Measurements from ENCODE around the gene MYO7B. TPM values are rescaled to one million over a fixed set of nuclear protein-coding genes. Genes with fewer than 3 reads are reported as not detected.

The MYO7B gene
- total RNA-seq, 1 experiment from 2014 or later: 0.05 TPM

DNA sequence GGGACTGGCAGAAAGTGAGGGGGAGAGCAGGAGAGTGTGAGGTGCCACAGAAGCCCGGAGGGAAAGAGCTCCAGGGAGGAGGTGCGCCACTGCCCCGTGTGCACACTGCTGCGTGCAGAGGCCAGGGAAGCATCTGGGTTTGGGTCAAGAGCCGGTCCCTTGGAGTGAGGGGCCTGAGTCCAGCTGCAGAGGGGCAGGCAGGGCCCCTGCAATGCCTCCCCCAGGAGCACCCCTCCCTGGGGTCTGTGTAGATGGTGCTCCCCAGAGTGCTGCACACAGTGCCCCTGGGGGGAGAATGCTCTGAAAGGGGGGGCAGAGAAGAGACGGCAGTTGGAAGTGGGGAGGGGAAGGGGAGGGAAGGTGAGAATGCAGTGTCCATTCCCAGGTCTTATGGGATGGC, 143.5 kb downstream of the MYO7B start:
- peaks cover 72% of the 10 kb centered on the region for H3K27me3 Mint-ChIP-seq (ENCODE audit: unreplicated experiment)
- TF ChIP-seq, protein P1, sequence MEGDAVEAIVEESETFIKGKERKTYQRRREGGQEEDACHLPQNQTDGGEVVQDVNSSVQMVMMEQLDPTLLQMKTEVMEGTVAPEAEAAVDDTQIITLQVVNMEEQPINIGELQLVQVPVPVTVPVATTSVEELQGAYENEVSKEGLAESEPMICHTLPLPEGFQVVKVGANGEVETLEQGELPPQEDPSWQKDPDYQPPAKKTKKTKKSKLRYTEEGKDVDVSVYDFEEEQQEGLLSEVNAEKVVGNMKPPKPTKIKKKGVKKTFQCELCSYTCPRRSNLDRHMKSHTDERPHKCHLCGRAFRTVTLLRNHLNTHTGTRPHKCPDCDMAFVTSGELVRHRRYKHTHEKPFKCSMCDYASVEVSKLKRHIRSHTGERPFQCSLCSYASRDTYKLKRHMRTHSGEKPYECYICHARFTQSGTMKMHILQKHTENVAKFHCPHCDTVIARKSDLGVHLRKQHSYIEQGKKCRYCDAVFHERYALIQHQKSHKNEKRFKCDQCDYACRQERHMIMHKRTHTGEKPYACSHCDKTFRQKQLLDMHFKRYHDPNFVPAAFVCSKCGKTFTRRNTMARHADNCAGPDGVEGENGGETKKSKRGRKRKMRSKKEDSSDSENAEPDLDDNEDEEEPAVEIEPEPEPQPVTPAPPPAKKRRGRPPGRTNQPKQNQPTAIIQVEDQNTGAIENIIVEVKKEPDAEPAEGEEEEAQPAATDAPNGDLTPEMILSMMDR (IDR thresholded peaks at IDR 0.05; ENCODE audit: unreplicated experiment): no peak
- intact Hi-C loops (cut with micrococcal nuclease; ENCODE audit: unreplicated experiment): no loop called here
- DNase-seq: no peak
- no peak overlapping the region for H3K27ac Mint-ChIP-seq (ENCODE audit: unreplicated experiment)
- H3K9me3 Mint-ChIP-seq (ENCODE audit: low read depth, unreplicated experiment): no peaks in the 10 kb centered on the region
- CTCF ChIA-PET: no interaction called here
- H3K4me1 Mint-ChIP-seq (ENCODE audit: low read depth, unreplicated experiment): no peaks in the 10 kb centered on the region
- no peak overlapping the region for H3K4me3 Mint-ChIP-seq (ENCODE audit: low read depth, unreplicated experiment)
- H3K36me3 Mint-ChIP-seq (ENCODE audit: insufficient read depth, unreplicated experiment): no peaks in the 10 kb centered on the region
- no TSS peak for BruUV-seq (replicated peaks)

DNA sequence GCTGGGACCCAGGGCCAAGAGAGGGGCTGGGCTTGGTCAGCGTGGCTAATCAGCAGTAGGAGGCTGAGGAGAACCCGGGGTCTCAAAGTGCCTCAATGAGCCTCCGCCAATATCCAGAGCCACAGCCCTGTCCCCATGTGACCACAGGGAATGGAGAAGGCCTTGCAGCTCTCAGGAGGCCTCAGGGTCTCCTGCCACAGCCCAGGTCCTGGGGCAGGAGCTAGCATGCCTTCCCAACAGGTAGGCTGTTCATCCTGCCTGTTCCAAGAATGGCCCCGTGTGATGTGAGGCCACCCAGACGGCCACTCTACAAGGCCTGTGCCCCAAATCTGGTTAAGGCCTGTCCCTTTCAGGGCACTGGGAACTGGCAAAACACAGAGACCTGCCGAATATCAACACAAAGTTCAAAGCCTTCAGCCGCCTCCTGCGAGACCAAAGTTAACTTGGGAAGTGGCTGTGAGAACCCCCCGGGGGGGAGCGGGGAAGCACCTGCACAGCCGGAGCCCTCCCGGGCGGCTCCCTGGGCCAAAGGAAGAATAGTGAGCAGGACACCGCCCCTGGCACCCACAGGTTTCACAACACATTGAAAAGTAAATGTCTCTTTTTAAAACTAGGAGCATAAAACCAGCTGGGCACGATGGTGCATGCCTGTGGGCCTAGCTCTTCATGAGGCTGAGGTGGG, 144.3 kb downstream of the MYO7B start:
- H3K27ac Mint-ChIP-seq (ENCODE audit: unreplicated experiment): no peak overlapping the region
- no peak overlapping the region for H3K4me3 Mint-ChIP-seq (ENCODE audit: low read depth, unreplicated experiment)
- H3K27me3 Mint-ChIP-seq (ENCODE audit: unreplicated experiment): peaks cover 64% of the 10 kb centered on the region
- intact Hi-C loops (cut with micrococcal nuclease; ENCODE audit: unreplicated experiment): no loop called here
- BruUV-seq (replicated peaks): no TSS peak
- no peaks in the 10 kb centered on the region for H3K36me3 Mint-ChIP-seq (ENCODE audit: insufficient read depth, unreplicated experiment)
- no peaks in the 10 kb centered on the region for H3K4me1 Mint-ChIP-seq (ENCODE audit: low read depth, unreplicated experiment)
- CTCF ChIA-PET: no interaction called here
- no peak for DNase-seq
- TF ChIP-seq, protein P1 (IDR thresholded peaks at IDR 0.05; ENCODE audit: unreplicated experiment): no peak
- no peaks in the 10 kb centered on the region for H3K9me3 Mint-ChIP-seq (ENCODE audit: low read depth, unreplicated experiment)

DNA sequence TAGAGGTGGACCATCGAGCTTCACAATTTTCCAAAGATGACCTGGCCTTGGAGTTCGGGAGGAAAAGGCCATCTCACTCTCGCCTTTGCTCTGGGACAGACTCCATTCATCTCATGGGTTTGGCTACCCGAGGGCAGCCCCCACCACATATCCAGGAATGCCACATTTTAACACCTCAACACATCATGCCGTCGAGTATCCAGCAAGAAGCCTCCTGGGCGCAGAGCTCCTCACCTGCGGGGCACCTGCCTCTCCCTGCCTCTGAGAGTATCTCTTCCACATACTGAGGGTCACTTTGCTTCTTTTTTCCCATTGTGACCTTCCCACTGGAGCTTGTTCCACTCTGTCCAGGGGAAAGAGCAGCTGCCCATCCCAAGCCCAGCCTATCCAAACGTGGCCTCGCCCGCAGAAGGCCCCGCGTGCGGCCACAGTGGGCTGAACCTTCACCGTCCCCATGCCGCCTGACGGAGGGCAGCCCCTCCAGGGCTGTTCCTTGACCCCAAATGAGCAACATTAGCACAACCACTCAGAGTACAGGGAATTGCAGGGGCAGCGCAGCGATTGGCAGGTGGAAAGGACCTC, 145.3 kb downstream of the MYO7B start:
- CTCF ChIA-PET: interaction anchor here (0.6 kb wide), 1 partner anchor 151 kb away, joined by 3 read pairs; no protein-coding TSS in a partner anchor

DNA sequence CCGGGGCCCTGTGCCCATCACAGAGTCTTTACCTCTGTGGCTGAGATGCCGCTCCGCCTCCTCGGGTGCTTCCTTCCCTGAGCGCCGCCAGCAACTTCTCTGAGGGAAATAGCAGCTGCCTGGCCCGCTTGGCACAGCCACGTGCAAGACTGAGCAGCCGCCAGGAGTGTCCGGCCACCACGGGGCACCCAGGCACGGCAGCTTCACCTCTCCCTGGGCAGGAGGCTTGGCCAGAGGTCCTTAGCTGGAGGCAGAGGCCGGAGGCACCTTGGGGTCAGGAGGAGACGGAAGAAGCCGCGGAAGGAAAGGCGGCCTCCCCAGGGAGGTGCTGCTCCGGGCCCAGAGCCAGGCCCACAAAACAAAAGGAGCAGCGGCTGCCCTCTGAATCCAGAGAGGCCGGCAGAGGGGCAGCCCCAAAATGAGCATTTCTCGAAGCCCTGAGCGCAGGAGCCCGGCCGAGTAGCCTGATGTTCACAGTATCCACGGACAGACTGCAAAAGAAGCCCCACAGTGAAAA, 145.9 kb downstream of the MYO7B start:
- no peaks in the 10 kb centered on the region for H3K4me1 Mint-ChIP-seq (ENCODE audit: low read depth, unreplicated experiment)
- H3K4me3 Mint-ChIP-seq (ENCODE audit: low read depth, unreplicated experiment): no peak overlapping the region
- TF ChIP-seq, protein P1 (IDR thresholded peaks at IDR 0.05; ENCODE audit: unreplicated experiment): no peak
- H3K27ac Mint-ChIP-seq (ENCODE audit: unreplicated experiment): no peak overlapping the region
- H3K36me3 Mint-ChIP-seq (ENCODE audit: insufficient read depth, unreplicated experiment): no peaks in the 10 kb centered on the region
- CTCF ChIA-PET: no interaction called here
- no peak for DNase-seq
- no TSS peak for BruUV-seq (replicated peaks)
- no peaks in the 10 kb centered on the region for H3K9me3 Mint-ChIP-seq (ENCODE audit: low read depth, unreplicated experiment)
- intact Hi-C loops (cut with micrococcal nuclease; ENCODE audit: unreplicated experiment): no loop called here
- peaks cover 59% of the 10 kb centered on the region for H3K27me3 Mint-ChIP-seq (ENCODE audit: unreplicated experiment)

More for the DNA sequence above, 145.3 kb downstream of the MYO7B start:
- Mint-ChIP-seq H3K4me1 (ENCODE audit: low read depth, unreplicated experiment) (no peaks in the 10 kb centered on the region), H3K27me3 (ENCODE audit: unreplicated experiment) (peaks cover 59% of the 10 kb centered on the region), H3K36me3 (ENCODE audit: insufficient read depth, unreplicated experiment) (no peaks in the 10 kb centered on the region), H3K27ac (ENCODE audit: unreplicated experiment) (no peak overlapping the region), H3K9me3 (ENCODE audit: low read depth, unreplicated experiment) (no peaks in the 10 kb centered on the region), H3K4me3 (ENCODE audit: low read depth, unreplicated experiment) (no peak overlapping the region)
- intact Hi-C loops (cut with micrococcal nuclease; ENCODE audit: unreplicated experiment): no loop called here
- DNase-seq: no peak
- TF ChIP-seq, protein P1 (IDR thresholded peaks at IDR 0.05; ENCODE audit: unreplicated experiment): no peak
- BruUV-seq (replicated peaks): no TSS peak

Measured in Calu3 (cell line).